Dedifferentiated amniotic fluid mesenchymal stem cell (primary cell): ENCODE results near the gene KRT15.

Experiments used
- DNase-seq: peaks from one replicate; pipeline ENCODE4 v3.0.0-alpha.2; 2016; ENCODE audit errors: extremely low spot score

The KRT15 gene

DNA sequence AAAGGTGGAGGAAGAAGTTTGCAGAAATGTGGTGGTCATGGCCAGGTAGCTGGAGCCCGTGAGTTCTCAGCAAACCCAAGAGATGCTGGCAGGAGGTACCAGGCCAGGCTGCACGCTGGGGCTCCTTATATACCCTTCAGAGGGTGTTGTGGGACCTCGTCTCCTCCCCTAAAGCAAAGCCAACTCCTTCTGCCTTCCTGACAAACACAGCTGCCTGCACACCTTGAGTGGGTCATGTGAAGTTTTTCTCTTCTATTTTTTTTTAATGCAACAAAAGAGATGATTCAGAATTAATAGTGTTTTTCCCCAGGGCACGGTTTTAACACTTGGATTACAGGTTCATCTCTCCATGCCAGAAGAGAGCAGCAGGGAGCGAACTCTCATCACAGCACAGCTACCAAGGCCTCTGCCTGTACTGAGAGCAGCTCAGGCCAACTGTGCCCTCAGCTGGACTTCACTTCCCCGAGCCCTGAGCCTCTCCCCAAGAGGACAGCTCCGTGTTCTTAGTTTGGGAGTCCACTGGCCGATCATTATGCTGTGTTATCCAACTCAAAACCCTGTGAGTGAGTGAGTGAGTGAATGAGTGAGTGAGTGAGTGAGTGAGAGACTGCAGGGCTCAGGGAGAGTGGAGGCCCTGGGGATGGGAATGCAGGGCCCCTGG lies at the start of gene KRT15:
Gene KRT15, minus strand, starts transcription at position 102 of the 661 bp plus-strand sequence. Its CDS starts 63 bp downstream, at position 39.
- DNase-seq, result no peak

- no peak for DNase-seq
Measured at GRCh38 chr17:41567317-41567716, 48.6 kb upstream of the KRT15 start.

GRCh38 chr17:41565338-41565737 lies 46.6 kb upstream of the KRT15 start:
- DNase-seq, result no peak

GRCh38 chr17:41563607-41564170 lies 45.0 kb upstream of the KRT15 start:
- no peak for DNase-seq

DNA sequence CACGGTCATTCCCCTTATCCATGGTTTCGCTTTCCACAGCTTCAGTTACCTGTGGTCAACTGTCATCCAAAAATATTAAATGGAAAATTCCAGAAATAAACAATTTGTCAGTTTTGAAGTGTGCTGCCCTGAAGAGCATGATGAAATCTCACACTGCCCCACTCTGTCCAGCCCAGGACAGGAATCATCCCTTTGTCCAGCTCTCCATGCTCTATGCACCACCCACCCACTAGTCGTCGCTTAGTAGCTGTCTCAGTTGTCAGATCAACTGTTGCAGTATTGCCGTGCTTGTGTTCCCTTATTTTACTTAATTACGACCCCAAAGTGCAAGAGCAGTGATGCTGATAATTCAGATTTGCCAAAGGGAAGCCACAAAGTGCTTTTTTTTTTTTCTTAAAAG lies 42.9 kb upstream of the KRT15 start:
- no peak for DNase-seq

GRCh38 chr17:41559548-41559947 lies 40.9 kb upstream of the KRT15 start:
- DNase-seq, result no peak

GRCh38 chr17:41556931-41557330 lies 38.2 kb upstream of the KRT15 start:
- DNase-seq, result no peak

DNA sequence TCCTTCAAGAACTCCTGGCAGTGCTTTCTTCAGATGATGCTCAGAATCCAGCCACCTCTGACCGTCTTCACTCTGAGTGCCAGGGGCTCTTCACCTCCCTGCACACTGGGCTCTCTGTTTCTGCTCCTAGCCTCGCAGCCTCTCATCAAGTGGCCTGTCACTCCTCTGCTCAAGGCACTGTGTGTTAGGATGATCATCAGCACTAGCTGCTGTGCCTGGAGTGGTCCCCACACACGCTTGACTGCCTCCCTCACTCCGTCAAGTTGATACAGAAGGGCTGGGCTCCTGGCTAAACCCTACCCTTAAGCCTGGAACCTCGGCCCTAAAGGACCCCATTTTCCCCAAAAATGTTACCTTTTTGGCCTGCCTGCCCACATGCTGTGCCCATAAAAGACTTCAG lies 37.6 kb upstream of the KRT15 start:
- no peak for DNase-seq

DNA sequence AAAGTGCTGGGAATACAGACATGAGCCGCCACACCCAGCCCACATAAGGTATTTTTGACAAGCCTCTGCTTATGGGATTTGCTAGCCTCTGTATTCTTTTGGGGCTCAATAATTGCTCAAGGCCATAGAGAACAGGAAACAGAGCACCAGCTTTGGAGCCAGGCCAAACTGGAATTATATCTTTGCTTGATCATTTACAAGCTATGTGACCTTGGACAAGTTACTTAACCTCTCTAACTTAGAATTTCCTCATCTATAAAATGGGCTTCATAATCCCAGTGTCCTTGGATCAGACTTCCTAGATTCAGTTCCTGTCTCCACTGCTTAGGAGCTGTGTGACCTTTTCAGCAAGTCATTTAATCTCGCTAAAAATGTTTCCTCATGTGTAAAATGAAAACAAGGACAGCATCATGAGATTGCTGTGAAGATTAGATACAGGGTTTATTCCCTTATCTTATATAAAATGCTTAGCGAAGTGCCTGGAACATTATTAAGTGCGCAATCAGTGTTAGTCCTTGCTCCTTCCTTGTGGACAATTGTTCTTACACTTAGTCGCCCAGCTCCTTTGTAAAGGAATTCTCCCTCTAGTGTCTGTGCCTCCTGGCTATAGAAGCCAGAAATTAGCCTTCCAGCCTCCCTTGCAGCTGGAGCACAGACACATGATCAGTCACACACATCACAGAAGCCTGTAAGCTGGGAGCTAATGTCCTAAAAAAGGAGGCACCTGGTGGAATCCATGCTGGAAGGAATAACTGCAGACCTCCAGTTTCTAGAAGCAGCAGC lies 36.6 kb upstream of the KRT15 start:
- DNase-seq, result no peak

DNA sequence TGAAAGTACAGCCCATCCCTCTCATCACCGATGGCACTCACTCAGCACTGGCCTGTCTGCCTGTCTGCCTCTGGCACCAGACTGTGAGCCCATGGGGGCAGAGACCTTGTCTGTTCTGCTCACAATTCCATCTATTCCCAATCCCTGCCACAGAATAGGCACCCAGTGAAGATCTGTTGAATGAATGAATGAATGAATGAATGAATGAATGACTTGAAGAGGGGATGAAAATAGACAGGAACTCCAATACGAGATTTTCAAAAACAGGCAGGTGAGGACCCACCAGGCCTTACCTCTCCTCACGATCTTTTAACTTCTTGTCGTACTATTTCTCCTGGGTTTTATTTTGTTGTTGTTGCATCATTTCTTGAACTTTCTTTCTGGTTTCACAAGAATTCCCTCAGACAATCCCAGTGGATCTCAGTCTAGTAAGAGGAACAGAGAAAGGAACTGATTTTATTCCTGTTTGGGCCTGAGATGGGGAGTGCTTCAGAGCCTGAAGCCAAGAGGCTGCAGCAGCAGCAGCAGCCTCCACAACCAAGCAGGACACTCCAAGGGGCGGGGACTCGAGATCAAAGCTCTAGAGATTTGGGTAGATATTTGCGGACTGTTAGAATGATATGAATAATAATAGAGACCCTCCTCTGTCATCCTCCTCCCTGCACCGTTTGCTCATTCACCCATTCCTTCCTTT lies 35.4 kb upstream of the KRT15 start:
- DNase-seq, result no peak

DNA sequence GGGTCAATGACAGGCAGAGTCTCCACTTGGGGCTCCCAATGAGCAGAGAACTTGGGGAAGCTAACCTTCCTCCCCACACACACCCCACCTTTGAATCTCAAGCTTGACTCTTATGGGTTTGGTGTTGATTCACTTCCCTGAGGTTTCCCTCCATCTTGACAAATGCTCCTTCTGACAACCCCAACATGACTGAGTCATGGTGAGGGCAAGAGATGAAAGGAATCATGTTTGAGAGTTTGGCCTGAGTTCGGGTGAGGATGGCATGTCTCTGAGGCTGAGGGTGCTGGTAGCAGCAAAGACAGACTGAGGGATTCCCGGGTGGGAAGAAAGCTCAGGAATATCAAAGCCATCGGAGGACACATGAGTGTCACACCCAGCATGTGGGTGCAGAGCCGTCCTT lies 34.5 kb upstream of the KRT15 start:
- DNase-seq, result no peak

DNA sequence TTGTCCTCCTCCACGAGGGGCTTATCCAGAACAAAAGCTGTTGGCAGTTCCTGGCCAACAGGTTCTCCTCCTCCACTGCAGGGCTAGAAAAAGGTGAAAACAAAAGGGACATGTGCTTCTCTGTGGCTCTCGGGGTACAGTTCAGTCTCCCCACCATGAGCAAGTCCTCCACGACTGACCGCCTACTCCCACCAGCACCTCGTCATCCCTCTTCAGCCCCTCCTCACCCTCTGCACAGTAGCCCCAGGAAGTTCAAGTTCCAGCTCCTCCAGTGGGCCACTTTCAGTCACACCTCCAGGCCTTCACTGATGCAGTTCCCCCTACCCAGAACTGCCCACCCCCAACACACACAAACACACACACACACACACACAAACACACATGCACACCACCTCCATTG lies 33.8 kb upstream of the KRT15 start:
- no peak for DNase-seq

DNA sequence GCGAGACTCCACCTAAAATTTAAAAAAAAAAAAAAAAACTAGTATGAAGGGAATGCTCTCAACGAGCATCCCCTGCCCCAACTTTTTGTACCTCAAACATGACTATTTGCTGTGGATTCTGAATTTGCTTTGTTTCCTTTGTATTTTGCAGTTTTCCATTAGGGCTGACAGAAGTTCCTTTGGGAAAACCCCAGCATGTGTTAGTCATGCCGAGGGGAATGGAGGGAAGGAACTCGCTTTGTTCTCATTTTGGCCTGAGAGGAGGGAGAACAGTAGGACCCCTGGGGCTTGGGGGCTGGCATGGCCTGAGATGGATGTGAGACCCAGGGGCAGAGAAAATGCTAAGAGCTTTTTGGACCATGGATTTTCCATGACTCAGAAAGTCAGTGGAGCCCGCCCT lies 32.7 kb upstream of the KRT15 start:
- no peak for DNase-seq

- DNase-seq, result no peak
Measured at GRCh38 chr17:41549596-41550039, 30.9 kb upstream of the KRT15 start.

- peak; percentile 86 for DNase-seq
Measured at GRCh38 chr17:41548844-41549595, 30.3 kb upstream of the KRT15 start.

DNA sequence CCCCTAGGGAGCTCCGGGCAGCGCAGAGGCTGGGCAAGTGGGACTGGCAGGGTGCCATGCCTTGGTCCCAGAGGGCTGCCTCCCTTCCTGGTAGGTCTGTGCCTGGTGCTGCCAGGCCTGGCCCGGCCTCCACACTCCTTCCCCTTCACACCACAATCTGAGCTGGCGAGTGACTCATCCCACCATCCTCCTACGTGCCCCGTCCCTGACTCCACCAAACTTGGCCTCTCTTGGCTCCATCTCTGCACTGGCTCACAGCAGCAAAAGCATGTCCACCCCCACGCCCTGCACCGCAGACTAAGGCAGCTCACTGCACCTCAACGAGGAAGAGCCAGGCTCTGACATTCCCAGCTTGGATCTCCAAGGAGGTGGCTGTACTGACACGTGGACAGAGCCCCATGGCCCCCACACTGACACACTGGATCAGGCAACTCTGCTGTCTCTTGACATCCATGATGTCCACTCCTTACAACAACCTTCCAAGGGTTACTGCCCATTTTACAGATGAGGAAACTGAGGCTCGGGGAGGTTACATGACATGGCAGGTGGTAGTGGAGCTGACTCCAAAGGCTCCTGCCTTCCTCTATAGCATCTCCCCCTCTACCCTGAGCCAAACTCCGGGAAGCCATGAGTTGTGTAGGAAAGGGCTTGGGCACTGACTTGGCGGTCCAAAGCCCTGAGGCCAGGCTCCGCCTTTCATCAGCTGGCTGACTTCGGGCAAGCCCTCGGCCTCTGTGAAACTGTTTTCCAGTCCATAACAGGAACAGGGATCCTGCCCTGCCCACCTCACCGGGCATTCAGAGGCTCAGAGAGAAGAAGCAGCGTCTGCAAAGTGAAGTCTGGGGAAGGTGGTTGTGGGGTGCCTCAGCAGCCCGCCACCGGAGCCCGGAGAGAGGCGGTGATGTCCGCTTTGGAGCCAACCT lies 29.5 kb upstream of the KRT15 start:
- peak; percentile 93 for DNase-seq

GRCh38 chr17:41547378-41547841 lies 28.7 kb upstream of the KRT15 start:
- DNase-seq, result no peak

GRCh38 chr17:41546819-41547218 lies 28.1 kb upstream of the KRT15 start:
- DNase-seq, result no peak

DNA sequence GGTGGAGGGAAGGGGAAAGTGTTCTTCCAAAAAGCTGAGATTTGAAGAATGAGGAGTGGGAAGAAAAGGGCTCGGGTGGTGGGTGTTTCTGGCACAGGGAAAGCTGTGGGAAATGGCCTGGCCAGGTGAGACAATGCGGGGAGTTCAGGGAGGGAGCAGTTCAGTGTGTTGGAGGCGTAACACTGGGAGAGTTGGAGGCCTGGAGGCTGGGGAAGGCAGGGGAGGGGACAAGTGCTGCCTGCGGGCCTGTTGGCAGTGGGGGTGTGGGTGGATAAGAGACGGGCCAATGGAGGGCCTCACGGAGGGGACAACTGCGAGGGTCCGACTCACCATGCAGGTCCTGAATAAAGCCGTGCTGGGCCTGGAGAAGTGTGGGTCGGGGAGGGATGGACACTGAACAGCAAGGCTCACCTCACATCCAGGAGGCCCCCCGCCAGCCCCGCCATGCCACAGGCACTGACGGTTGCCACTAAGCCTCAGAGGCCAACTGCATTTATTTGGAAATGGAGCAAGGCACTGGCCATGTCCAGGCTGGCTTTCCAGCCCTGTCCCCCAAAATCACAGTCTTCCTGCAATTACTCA lies 27.2 kb upstream of the KRT15 start:
- no peak for DNase-seq

GRCh38 chr17:41544935-41545334 lies 26.2 kb upstream of the KRT15 start:
- no peak for DNase-seq
